ENCODE results near the gene RHBG.

RHBG gene

DNA sequence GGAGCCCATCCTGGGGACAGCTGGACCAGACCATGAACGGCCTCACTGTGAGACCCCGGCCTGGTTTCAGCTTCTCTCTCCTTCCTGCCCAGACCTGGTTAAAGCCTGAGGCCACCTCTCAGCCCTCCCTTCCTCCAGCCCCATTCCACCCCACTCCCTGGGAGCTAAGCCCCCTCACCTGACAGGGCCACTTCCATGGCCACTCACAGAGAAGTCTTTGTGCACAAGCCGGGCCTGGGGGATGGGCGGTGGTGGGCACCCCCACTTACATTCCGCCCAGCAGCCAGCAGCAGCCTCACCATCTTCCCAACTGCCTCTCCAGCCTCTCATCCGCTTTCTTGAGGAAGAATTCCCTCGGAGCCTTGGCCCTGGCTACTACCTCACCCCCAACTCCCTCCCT lies 40.4 kb downstream of the RHBG start:
- DNase-seq, result no peak

- DNase-seq, result no peak
These were observed 41.2 kb downstream of the RHBG start for GRCh38 chr1:156410238-156410637.

DNA sequence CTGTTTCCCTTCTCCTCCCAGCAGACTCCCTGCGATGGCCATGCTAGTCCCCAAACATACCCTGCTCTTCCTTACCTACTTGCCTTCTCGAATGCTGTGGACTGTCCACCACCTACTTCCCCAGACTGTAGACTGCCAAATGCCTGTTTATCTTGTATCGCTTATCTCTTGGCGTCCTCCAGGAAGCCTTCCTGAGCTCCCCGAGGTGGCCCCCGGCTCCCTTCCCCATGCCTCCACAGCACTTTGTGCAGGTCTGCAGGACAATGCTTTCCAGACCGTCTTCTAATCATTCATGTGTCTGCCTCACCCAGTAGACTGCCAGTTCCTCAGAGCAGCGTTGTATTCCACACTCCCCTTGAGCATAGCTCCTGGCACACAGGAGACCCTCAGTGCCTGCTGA lies 41.7 kb downstream of the RHBG start:
- no peak for DNase-seq

DNA sequence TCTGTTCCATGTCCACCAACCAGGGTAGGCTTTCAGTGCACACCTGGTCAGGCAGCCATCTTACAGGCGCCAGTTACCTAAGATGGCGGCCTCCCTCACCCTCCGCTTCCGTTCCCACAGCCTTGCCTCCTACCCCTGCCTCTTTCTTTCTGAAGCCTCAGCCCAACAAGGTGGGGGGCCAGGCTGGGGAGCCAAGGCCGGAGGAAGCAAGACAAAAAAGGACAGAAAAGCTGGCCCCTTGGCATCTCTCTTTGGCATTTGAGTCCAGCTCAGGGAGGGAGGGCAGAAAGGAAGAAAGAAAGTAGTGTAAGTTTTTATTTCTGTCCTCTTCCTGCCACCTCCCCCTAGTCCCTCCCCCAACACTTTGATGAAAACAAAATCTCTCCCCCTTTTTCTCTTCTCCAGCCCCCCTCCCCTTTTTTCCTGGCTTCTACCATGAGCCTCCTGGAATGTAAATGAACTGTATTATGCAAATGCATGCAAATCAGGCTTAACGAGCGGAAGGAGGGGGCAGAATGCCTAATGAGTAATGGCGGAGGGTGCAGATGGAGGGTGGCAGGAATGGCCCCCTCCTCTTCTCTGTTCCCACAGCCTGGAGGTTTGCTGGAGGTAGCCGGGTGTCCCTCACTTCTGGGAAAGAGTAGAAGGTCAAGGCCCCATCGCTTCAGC lies 43.8 kb downstream of the RHBG start:
- DNase-seq, result no peak

- no peak for DNase-seq
These were observed 44.6 kb downstream of the RHBG start for GRCh38 chr1:156413391-156414246.

GRCh38 chr1:156414461-156415064 lies 45.6 kb downstream of the RHBG start:
- no peak for DNase-seq

DNA sequence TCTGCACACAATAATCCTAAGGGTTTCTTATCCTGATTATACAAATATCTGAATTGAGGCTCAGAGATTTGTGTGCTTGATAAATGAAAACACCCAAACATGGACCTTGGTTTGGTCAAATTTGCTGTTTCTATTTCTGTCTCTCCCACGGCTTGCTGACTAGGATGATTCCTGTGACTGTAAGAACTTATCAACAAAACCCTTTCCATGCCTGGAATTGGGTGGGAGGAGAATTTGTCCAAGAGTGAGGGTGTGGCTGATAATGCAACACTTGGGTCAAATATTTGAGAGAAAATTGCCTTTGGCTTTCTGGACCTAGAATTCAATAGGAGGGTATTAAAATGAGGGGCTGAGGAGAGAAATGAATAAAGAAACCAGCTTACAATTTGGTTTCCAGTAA lies 48.0 kb downstream of the RHBG start:
- DNase-seq, result no peak

DNA sequence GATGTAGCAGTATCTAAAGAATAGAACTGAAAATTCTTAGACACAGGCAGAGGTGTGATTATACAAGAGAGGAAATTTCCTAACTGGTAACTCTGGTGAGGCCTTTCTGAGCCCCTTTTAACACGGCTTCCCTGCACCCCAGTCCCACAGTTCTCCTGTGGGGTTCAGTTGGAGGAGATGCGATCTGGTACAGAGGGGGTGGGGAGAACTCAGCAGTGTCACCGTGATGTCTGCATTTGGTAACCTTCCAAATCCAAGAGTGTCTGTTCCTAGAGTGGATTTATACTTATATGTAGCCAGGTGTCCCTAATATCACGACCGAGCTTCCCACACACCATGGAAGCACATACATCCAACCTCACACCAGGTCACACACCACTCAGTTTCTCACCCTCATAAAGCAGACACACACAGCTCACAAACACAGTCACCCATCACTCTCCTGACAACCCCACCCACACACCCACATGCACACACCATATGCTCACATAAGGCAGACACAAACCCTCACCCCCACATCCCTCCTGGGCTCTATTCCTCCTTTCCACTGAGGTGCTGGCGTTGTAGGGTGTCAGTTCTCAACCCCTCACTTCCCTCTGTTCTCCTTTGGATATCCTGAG lies 48.5 kb downstream of the RHBG start:
- no peak for DNase-seq

GRCh38 chr1:156418416-156419070 lies 49.5 kb downstream of the RHBG start:
- no peak for DNase-seq

DNA sequence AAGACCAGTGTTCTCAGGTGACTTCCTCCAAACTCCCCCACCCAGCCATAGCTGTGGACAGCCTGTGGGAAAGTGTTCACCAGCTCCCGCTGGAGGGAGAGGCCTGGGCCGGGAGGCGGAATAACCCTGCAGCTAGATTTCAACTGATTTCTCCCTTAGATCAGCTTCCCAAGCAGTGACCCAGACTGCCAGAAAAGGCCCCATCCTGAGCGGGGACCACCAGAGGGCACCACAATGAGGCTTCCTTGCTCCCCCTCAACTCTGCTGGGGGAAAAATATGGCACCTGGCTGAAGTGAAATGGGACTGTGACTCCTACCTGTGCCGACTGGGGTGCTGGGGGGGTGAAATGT lies 50.8 kb downstream of the RHBG start:
- DNase-seq, result peak; percentile 15

DNA sequence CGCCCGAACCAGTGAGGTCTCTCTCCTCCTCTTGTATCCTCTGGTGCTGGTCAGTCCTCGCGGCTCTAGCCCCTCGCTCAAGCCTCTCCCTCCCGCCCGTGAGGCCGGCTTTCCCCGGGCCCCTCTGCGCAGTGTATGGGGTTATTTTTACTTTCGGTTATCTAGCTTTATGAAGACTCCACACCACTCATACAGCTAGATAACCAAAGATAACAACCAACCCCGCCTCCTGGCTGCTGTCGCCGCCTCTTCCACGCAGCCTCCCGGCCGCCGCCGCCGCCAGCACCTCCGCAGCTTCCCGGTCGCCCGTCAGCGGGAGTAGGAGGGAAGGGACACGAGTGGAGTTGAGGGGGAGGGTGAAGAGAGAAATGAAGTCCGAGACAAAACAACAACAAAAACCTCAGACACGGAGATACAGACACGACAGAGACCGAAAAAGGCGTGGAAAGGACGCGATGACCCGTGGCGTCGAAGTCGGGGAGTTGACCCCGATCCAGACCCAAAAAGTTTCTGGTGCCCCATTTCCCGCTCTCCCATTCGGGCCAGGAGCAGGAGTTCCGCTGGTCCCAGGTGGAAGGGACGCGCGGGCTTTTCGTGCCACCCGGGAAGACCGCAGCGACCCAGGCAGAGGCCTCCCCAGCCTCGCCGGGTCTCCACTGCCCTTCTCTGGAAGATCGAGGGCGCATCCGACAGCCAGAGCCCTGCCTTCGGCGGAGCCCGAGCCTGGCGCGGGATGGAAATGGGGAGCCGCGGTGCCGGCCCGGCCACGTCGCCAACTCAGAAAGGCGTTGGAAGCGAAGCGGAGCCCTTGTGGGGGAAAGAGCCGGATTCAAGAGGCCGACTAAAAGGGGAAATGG lies 51.4 kb downstream of the RHBG start:
- DNase-seq, result peak; percentile 35

GRCh38 chr1:156421062-156421938 lies 52.3 kb downstream of the RHBG start:
- DNase-seq, result peak; percentile 78

DNA sequence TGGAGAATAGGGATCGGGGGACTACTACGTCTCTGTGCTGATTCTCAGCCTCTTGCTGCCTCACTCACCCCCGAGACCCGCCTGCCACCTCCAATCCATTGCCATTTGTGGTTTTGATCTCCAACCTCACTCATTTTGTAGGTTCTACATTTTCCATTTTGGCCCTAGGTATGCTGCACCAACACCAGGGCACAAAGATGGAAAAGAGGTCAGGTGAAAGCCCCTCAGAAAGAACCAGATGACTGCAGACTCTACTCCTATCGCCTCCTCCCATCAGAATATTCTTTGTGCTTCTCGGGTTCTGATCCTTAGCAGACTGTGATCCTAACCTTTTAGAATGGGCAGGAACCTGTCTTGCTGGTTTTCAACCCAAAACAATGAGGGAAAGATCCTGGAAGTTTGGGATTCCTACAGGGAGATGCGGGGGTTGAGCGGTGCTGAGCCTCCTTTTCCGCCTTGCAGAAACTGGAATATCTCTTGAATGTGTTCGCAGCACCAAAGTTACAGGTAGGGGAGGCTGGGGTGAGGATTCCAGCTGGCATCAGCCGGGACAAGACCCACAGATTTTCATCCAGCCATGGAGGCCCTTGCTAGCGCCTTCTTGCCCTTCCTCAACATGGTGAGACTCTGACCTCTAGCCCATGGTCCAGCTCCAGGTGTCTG lies 53.1 kb downstream of the RHBG start:
- no peak for DNase-seq

- DNase-seq, result no peak
These were observed 53.6 kb downstream of the RHBG start for GRCh38 chr1:156422602-156423091.

DNA sequence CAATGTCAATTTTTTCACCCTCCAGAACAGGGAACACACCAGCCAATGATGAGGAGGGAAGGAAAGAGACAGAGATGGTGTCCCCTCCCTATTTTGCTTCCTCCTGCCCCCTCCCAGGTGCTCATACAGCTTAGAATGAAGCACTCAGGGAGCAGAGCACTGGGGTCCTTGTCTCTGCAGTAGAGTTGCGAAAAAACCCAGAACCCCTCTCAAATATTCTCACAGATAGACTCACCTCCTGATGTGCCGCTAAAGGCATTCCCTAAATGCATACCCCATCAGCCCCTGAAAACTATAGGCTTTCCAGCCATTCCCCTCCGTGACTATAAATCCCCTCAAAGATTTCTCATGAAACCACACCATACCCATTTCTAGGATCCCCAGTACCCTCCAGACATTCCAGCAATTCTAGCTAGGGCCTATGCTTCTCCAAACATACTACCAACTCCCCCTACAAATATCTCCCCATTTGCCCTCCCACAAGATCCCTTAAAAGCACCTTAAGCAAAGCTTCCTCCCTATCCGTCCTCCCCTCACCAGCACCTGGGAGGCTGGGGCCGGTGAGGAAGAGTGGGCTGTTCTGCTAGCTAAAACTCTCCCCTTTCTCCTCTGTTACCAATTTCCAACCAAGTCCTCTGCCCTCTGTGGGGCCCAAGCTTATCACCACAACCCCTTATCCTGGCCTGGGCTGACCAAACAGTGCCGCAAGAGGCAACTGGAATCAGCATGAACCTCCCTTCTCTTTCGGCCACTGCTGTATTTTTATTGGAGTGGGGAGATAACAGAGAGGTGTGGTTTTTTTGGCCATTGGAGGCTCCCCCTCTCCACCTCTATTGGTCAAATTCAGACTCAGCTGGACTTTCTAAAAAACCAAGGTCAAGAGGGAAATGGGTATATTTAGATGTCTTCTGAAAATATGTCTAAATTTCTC lies 54.7 kb downstream of the RHBG start:
- no peak for DNase-seq

- DNase-seq, result no peak
These were observed 55.9 kb downstream of the RHBG start for GRCh38 chr1:156424806-156425432.

DNA sequence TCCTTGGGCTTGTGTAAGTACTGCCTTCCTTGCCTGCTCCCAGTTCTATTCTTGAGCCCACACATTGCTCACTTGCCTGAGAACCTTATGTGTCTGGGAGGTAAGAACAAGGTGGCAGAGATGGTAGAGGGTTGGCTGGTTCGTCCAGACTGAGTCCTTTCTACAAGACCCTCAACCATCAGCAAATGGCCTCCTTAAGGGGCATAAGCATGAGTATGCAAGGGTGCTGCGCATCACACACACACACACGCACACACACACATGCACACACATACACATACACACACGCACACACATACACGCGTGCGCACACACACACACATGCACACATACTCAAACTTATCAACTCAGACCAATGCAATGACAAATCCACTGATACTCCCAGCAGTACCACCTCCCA lies 56.9 kb downstream of the RHBG start:
- no peak for DNase-seq

DNA sequence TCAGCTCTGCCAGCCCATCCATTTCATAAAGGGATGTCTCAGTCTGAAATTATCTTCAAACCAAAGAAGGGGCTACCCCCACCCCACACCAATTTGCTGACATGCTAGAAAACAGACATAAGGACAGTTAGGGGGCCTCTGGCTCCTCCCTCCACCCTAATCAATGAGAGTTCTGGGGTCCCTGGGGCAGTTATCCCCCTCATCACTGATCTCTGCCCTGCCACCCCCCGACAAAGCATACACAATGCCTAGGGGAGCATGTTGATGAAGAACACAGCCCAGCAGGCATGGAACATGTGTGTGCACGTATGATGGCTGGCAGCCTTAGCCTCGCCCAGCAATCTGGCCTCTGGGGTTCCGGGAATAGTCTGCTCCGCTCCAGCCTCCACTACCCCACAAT lies 58.9 kb downstream of the RHBG start:
- no peak for DNase-seq
